ENCODE results near the gene RASL10B.

The RASL10B gene

DNA sequence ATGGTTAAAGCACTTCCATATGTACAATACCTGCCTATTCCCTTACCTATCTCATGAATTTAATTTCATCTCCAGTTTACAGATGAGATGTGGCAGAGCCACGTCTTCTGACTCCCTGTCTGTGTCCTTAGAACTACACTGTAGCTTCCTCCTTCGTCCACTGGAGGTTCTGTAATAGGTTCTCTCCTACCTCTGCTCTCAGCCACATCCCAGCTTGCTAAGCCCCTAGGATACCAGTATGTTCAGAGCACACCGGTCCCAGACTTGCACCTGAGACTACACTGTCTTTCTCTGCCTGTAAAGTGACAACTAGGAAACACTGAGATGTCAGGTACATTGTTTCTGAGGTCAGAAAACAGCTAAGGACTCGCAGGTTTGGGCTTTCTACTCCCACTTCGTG is 3.8 kb upstream of the RASL10B start:
- Mint-ChIP-seq H3K36me3 (ENCODE audit: low read depth) (peaks cover 38% of the 10 kb centered on the region), H3K27ac (no peak overlapping the region)
- no peak for DNase-seq (ENCODE audit: low spot score)

DNA sequence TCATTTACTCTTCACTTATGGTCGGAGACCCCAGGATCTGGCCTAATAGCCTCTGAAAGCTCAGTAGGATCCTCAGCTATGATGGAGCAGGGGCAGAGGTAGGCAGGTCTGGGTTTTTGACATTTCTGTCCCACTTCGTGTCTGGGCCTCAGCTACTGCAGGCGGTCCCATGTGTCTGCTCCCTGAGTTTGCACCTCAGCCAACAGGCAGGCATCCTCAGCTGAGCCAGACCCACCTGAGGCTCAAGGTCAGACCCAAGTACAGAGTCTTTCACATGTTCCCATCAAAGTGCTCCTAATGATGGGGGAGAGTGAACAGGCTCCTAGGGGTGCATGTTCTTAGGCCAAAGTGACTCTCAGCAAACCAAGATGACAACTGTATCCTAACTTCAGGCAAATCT is 2.9 kb upstream of the RASL10B start:
- Mint-ChIP-seq H3K27ac (no peak overlapping the region), H3K9me3 (no peaks in the 10 kb centered on the region), H3K36me3 (ENCODE audit: low read depth) (peaks cover 36% of the 10 kb centered on the region), H3K4me3 (no peak overlapping the region), H3K27me3 (ENCODE audit: low read depth) (peaks cover 19% of the 10 kb centered on the region), H3K4me1 (ENCODE audit: low read depth) (peaks cover 9% of the 10 kb centered on the region)
- no peak for DNase-seq (ENCODE audit: low spot score)

More for the DNA sequence above, 3.8 kb upstream of the RASL10B start:
- Mint-ChIP-seq H3K4me1 (ENCODE audit: low read depth) (peaks cover 9% of the 10 kb centered on the region), H3K9me3 (no peaks in the 10 kb centered on the region), H3K4me3 (no peak overlapping the region), H3K27me3 (ENCODE audit: low read depth) (peaks cover 15% of the 10 kb centered on the region)

DNA sequence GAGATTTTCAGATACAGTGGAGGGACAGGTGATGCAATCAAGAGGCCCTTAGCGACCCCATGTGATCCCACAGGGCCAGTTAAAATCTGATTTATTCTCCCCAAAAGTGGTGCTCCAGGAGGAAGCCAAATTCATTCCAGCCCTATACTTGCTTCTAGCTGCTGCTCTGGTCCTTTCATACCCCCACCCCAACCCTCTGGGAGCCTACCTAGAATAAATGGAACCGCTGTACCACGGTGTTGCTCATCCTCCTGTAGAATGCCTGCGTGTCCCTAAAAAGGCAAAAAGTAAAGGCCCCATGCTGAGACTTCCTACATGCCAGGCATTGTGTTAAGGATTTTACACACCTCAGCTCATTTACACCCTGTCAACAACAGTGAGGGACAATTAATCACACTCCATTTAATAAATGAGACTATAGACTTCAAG is 2.0 kb upstream of the RASL10B start:
- H3K9me3 Mint-ChIP-seq = no peaks in the 10 kb centered on the region
- H3K4me3 Mint-ChIP-seq = no peak overlapping the region
- H3K27ac Mint-ChIP-seq = no peak overlapping the region
- H3K36me3 Mint-ChIP-seq (ENCODE audit: low read depth) = peaks cover 28% of the 10 kb centered on the region
- peaks cover 9% of the 10 kb centered on the region for H3K4me1 Mint-ChIP-seq (ENCODE audit: low read depth)
- no peak for DNase-seq (ENCODE audit: low spot score)
- H3K27me3 Mint-ChIP-seq (ENCODE audit: low read depth) = peaks cover 19% of the 10 kb centered on the region

DNA sequence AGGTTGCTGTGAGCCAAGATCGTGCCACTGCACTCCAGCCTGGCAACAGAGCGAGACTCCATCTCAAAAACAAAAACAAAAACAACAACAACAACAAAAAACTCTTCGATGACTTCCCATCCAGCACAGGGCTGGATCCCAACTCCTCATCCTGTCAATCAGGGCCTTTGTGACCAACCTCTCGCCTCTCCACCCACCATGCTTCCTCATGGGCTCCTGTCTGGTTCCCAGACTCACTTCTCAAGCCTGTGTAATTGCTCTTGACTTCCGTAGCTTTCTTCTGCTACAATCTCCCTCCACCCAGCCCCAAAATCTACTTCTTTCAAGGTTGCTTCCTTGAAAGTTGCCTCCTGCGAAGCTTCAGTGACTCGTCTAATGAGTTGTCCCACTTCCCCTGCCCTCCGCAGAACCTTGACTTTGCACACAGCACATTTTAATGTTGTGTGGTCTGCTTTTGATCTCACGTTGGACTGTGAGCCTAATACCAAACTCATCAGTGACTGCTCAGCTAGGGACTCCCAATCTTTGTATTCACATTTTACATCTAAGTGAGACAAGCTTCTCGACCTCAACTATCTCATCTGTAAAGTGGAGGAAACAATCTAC is 936 bp upstream of the RASL10B start:
- H3K36me3 Mint-ChIP-seq (ENCODE audit: low read depth) = peaks cover 17% of the 10 kb centered on the region
- peak overlapping the region; percentile 62 for H3K4me3 Mint-ChIP-seq
- H3K27ac Mint-ChIP-seq = no peak overlapping the region
- DNase-seq (ENCODE audit: low spot score) = no peak
- peaks cover 9% of the 10 kb centered on the region for H3K4me1 Mint-ChIP-seq (ENCODE audit: low read depth)
- H3K9me3 Mint-ChIP-seq = no peaks in the 10 kb centered on the region
- peaks cover 19% of the 10 kb centered on the region for H3K27me3 Mint-ChIP-seq (ENCODE audit: low read depth)

DNA sequence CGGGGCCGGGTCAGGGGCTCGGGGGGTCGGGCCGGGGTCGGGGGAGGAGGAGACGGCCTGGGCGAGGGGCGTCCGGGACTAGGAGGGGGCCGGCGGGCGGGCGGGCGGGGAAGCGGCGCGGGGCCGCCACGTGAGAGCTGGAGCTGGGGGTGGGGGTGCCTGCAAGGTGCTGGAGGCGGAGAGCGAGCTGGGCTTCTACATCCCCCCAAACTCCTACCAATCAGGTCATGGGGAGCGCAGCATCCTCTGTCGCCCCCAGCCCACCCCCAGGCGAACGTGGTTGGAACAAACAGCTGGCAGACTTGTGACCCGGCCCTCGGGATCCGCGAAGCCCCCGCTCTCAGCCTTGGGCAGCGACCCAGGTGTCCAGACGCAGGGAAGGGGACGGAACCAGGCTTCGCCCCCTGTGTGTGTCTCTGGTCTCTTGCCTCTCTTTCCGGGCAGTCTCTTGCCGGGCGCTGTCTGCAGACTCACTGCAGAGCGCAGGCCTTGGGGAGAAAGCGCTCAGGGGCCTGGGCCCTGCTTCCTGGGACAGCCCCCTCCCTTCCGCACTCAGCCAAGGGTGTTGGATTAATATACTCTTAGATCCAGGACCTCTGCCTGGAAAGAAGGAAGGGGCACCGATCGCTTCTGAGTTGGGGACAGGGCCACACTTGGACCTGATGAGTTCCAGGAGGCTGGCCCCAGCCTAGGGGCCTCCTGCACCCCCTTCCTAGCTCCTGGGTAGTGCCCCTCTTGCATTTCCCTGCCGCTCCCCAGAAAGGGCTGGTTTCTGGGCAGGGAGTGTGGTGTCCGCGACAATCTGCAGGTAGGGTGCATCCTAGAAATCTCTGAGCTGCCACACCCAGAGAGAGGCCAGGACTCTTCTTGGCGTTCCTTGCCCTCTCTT is 722 bp downstream of the RASL10B start:
- Mint-ChIP-seq H3K27ac (no peak overlapping the region), H3K4me3 (peak overlapping the region; percentile 62), H3K9me3 (no peaks in the 10 kb centered on the region), H3K27me3 (ENCODE audit: low read depth) (peaks cover 19% of the 10 kb centered on the region), H3K36me3 (ENCODE audit: low read depth) (peaks cover 11% of the 10 kb centered on the region), H3K4me1 (ENCODE audit: low read depth) (peaks cover 9% of the 10 kb centered on the region)
- DNase-seq (ENCODE audit: low spot score) = no peak

DNA sequence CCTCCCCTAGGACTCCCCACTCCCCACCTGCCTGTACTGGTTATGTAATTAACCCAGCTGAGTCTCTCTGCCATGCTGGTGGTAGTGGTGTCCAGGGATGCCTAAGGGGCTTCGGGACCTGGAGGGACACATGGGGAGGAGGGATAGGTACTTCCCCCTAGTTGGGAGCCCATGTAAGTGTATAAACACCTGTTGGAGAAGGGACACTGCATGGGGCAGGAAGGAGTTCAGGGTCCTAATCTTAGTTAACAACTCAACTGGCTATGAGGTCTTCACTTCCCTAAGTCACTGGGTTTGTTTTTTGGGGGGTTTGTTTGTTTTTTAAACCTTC is 1.3 kb downstream of the RASL10B start:
- H3K9me3 Mint-ChIP-seq = no peaks in the 10 kb centered on the region
- peaks cover 9% of the 10 kb centered on the region for H3K4me1 Mint-ChIP-seq (ENCODE audit: low read depth)
- peaks cover 9% of the 10 kb centered on the region for H3K36me3 Mint-ChIP-seq (ENCODE audit: low read depth)
- H3K4me3 Mint-ChIP-seq = no peak overlapping the region
- peaks cover 19% of the 10 kb centered on the region for H3K27me3 Mint-ChIP-seq (ENCODE audit: low read depth)
- no peak overlapping the region for H3K27ac Mint-ChIP-seq
- no peak for DNase-seq (ENCODE audit: low spot score)

DNA sequence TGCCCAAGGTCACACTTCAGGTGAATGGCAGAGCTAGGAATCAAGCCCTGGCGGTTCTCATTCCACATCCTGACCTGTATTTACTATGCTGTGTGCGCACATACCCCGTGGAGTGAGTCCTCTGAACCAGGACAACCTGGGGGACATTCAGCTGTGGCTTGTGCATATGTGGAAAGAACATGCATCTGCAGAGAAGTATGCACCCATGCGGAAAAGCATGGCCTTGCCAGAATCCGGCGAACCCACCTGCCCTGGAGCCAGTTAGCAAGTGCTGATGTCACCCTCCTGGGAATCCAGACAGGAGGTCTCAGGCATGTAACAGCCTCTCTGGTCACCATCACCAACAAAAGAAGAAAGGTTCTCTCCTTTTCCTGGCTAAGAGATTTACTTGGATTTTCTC is 1.9 kb downstream of the RASL10B start:
- H3K27ac Mint-ChIP-seq = no peak overlapping the region
- peaks cover 9% of the 10 kb centered on the region for H3K36me3 Mint-ChIP-seq (ENCODE audit: low read depth)
- DNase-seq (ENCODE audit: low spot score) = no peak
- H3K4me3 Mint-ChIP-seq = no peak overlapping the region
- peaks cover 9% of the 10 kb centered on the region for H3K4me1 Mint-ChIP-seq (ENCODE audit: low read depth)
- no peaks in the 10 kb centered on the region for H3K9me3 Mint-ChIP-seq
- peaks cover 21% of the 10 kb centered on the region for H3K27me3 Mint-ChIP-seq (ENCODE audit: low read depth)

DNA sequence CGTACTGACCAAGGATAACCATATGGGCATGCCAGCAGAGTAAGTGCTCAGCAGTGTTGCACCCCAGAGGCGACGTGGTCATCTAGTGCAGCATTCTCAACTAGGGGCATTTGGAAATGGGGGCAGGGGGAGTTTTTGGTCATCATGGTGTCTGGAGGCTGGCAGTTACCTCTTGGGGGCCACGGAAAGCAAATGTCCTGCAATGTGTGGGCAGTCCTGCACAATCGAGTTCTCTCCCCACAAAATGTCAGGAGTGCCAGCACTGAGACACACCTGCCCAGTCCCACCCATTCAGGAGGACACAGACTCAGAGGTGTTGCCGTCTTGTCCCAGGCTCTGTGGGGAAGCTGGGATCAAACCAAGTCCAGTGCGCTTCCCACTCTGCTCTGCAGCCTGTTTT is 3.0 kb downstream of the RASL10B start:
- H3K27me3 Mint-ChIP-seq (ENCODE audit: low read depth) = peaks cover 28% of the 10 kb centered on the region
- peaks cover 7% of the 10 kb centered on the region for H3K36me3 Mint-ChIP-seq (ENCODE audit: low read depth)
- H3K27ac Mint-ChIP-seq = no peak overlapping the region

DNA sequence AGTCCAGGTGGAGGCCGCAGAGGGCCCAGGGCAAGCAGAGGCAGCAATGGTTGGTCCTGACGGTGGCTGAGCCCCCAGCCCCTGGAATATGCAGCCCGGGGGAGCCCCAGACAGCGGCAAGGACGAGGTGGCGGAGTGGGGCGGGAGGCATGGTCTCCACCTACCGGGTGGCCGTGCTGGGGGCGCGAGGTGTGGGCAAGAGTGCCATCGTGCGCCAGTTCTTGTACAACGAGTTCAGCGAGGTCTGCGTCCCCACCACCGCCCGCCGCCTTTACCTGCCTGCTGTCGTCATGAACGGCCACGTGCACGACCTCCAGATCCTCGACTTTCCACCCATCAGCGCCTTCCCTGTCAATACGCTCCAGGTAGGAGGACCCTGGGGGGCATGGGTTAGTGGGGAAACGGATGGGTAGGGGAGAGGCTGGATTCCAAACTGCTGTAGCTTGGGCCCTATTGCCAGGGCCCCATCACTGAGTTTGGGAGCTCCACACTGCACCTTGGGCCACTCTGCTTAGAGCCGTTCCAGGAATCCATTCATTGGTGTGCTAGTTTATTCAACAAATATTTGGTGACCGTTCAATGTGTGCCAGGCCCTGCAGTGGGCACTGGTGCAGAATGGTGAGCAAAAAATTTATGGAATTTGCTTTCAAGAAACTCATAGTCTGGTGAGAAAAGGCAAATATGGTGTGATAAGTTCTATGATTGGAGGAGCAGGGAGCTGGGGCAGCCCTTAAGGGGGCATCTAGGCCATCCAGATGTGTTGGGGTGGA is 3.8 kb downstream of the RASL10B start:
- H3K4me1 Mint-ChIP-seq (ENCODE audit: low read depth) = peaks cover 9% of the 10 kb centered on the region
- no peak overlapping the region for H3K4me3 Mint-ChIP-seq
- peaks cover 35% of the 10 kb centered on the region for H3K27me3 Mint-ChIP-seq (ENCODE audit: low read depth)
- H3K36me3 Mint-ChIP-seq (ENCODE audit: low read depth) = peaks cover 7% of the 10 kb centered on the region
- no peak for DNase-seq (ENCODE audit: low spot score)
- H3K27ac Mint-ChIP-seq = no peak overlapping the region
- no peaks in the 10 kb centered on the region for H3K9me3 Mint-ChIP-seq

More for the DNA sequence above, 3.0 kb downstream of the RASL10B start:
- Mint-ChIP-seq H3K4me3 (no peak overlapping the region), H3K9me3 (no peaks in the 10 kb centered on the region), H3K4me1 (ENCODE audit: low read depth) (peaks cover 9% of the 10 kb centered on the region)
- DNase-seq (ENCODE audit: low spot score) = no peak

DNA sequence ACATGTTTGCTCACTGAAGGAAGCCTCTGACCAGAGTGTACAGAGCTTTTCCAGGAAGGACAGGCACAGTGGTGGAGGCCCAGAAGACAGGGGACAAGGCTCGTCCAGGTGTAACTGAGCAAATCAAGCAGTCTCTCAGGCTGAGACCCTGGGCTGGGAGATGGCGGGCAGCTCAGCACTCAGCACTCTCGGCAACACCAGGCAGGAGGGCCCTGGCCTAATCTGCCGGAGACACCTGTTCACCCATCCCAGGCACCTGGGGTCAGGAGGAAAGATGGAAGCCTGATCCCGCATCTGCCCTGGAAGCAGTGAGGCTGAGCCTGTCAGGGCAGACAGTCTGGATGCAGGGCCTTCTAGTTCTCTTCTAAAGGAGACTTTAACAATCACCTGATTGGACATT is 4.8 kb downstream of the RASL10B start:
- Mint-ChIP-seq H3K27ac (no peak overlapping the region), H3K36me3 (ENCODE audit: low read depth) (no peaks in the 10 kb centered on the region), H3K9me3 (no peaks in the 10 kb centered on the region), H3K27me3 (ENCODE audit: low read depth) (peaks cover 35% of the 10 kb centered on the region), H3K4me1 (ENCODE audit: low read depth) (no peaks in the 10 kb centered on the region), H3K4me3 (no peak overlapping the region)
- no peak for DNase-seq (ENCODE audit: low spot score)

DNA sequence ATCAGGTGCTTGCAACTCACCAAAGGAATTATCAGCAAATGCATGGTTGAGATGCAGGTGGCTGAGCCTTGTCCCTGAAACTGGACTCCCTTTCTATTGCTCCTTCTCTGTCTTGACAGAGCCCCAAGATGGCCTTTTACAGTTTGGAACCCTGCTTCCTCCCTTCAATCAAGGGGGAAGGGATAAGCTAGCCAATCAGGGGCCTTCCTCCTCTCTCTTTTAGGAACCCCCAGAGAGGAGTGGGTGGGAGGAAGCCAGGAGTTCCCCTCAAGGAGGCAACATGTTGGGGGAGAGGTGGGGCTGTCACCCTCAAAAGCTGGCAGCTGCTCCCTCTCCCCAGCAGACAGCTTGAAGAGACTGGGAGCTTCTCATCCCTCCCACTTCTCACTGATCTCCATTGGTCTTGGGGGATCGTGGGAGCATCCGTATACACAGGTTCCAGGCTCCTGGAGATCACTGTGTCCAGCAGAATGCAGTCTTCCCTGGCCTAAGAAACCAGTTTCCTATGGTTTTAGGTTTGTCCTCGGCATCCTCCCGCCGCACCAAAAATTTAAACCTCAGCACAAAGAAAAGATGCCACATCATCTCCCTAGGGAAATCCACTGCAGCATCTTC is 7.2 kb downstream of the RASL10B start:
- no peak overlapping the region for H3K4me3 Mint-ChIP-seq
- no peak overlapping the region for H3K27ac Mint-ChIP-seq
- no peak for DNase-seq (ENCODE audit: low spot score)
- H3K27me3 Mint-ChIP-seq (ENCODE audit: low read depth) = peaks cover 38% of the 10 kb centered on the region
- H3K9me3 Mint-ChIP-seq = no peaks in the 10 kb centered on the region
- H3K4me1 Mint-ChIP-seq (ENCODE audit: low read depth) = peaks cover 2% of the 10 kb centered on the region
- no peaks in the 10 kb centered on the region for H3K36me3 Mint-ChIP-seq (ENCODE audit: low read depth)

DNA sequence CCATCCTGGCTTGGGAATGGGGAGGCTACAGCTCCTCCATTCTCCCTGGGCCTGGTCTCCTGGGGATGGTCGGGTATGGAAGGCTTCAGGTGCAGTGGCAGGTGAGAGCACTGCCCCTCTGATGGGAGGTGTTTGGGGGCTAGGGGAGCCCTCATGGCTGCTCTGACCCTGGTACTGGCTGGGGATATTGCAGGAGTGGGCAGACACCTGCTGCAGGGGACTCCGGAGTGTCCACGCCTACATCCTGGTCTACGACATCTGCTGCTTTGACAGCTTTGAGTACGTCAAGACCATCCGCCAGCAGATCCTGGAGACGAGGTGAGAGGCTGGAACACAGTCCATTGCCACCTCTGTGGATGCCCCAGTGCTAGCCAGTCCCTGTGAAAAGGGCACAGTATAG is 8.8 kb downstream of the RASL10B start:
- H3K27ac Mint-ChIP-seq = no peak overlapping the region
- no peak for DNase-seq (ENCODE audit: low spot score)
- peaks cover 45% of the 10 kb centered on the region for H3K27me3 Mint-ChIP-seq (ENCODE audit: low read depth)
- H3K4me1 Mint-ChIP-seq (ENCODE audit: low read depth) = peaks cover 2% of the 10 kb centered on the region
- H3K4me3 Mint-ChIP-seq = no peak overlapping the region
- H3K36me3 Mint-ChIP-seq (ENCODE audit: low read depth) = no peaks in the 10 kb centered on the region
- H3K9me3 Mint-ChIP-seq = no peaks in the 10 kb centered on the region

DNA sequence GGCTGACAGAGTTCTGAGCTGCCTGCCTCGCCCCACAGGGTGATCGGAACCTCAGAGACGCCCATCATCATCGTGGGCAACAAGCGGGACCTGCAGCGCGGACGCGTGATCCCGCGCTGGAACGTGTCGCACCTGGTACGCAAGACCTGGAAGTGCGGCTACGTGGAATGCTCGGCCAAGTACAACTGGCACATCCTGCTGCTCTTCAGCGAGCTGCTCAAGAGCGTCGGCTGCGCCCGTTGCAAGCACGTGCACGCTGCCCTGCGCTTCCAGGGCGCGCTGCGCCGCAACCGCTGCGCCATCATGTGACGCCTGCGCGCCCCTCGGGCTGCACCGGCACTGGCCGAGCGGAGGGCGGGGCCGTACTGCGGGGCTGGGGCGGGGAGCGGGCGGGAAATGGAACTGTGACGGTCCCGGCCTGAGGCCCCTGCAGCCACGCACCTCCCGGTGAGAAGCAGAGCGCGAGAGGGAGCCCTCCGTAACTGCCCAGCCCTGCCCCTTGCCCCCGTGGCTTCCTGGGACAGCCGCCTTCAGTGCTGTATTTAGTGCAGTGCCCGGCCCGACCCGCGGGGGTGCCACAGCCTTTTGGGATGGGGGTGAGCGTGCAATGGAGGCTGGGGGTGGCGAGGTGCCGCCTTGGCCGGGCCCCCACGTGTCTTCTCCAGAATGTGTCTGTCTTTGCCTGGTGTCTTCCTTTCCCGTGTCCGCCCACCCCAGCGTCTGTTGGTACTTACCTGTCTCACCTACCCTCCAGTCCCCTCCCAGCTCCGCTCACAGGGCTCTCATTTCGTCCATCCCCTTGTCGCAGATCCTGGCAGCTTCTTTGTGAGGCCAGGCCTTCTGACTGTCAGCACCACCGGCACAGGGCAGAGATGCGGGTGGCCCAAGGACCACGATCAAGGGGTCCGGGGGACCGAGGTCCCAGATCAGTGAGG is 9.8 kb downstream of the RASL10B start:
- H3K4me3 Mint-ChIP-seq = peak overlapping the region; percentile 54
- H3K36me3 Mint-ChIP-seq (ENCODE audit: low read depth) = no peaks in the 10 kb centered on the region
- no peak for DNase-seq (ENCODE audit: low spot score)
- no peak overlapping the region for H3K27ac Mint-ChIP-seq
- peaks cover 45% of the 10 kb centered on the region for H3K27me3 Mint-ChIP-seq (ENCODE audit: low read depth)
- no peaks in the 10 kb centered on the region for H3K9me3 Mint-ChIP-seq
- H3K4me1 Mint-ChIP-seq (ENCODE audit: low read depth) = peaks cover 2% of the 10 kb centered on the region
